Measurements from ENCODE around the gene IARS1. TPM values are rescaled to one million over a fixed set of nuclear protein-coding genes. Genes with fewer than 3 reads are reported as not detected.

The IARS1 gene
- polyA plus RNA-seq, 4 donors: 5.1 to 54.4 (median 28.4) TPM

GRCh38 chr9:92292338-92293074 is 991 bp downstream of the IARS1 start:
- Histone ChIP-seq H3K27me3 (ENCODE audit: control insufficient read depth in 3 of 3, insufficient read depth in 3 of 3, low read length in 3 of 3) (no peaks in the 10 kb centered on the region), H3K4me1 (ENCODE audit: control insufficient read depth in 3 of 3, insufficient read depth in 2 of 3, low read depth in 1 of 3, low read length in 2 of 3) (peaks cover 0 to 11% (median 6%) of the 10 kb centered on the region in 3 donors), H3K4me3 (ENCODE audit: low read depth in 1 of 3, low read length in 3 of 3) (peak overlapping the region in 2 of 3 donors; percentile 82 to 83), H3K9me3 (ENCODE audit: control insufficient read depth in 2 of 2, insufficient read depth in 1 of 2, low read depth in 1 of 2, low read length in 1 of 2) (no peaks in the 10 kb centered on the region), H3K36me3 (ENCODE audit: control insufficient read depth in 3 of 3, insufficient read depth in 2 of 3, low read depth in 1 of 3, low read length in 3 of 3) (peaks cover 0 to 6% (median 0%) of the 10 kb centered on the region in 3 donors), H3K27ac (ENCODE audit: low read depth in 1 of 3, low read length in 2 of 3) (no peak overlapping the region)
- WGBS, 3 donors: 46 to 49% (median 46%) methylated on average over 8 of the region's 8 CpGs
- FAIRE-seq (no peak), DNase-seq (no peak)

GRCh38 chr9:92291577-92291976 is 1.9 kb downstream of the IARS1 start:
- Histone ChIP-seq H3K9me3 (ENCODE audit: control insufficient read depth in 2 of 2, insufficient read depth in 1 of 2, low read depth in 1 of 2, low read length in 1 of 2) (no peaks in the 10 kb centered on the region), H3K27ac (ENCODE audit: low read depth in 1 of 3, low read length in 2 of 3) (no peak overlapping the region), H3K4me3 (ENCODE audit: low read depth in 1 of 3, low read length in 3 of 3) (no peak overlapping the region), H3K4me1 (ENCODE audit: control insufficient read depth in 3 of 3, insufficient read depth in 2 of 3, low read depth in 1 of 3, low read length in 2 of 3) (peaks cover 0 to 11% (median 6%) of the 10 kb centered on the region in 3 donors), H3K27me3 (ENCODE audit: control insufficient read depth in 3 of 3, insufficient read depth in 3 of 3, low read length in 3 of 3) (no peaks in the 10 kb centered on the region), H3K36me3 (ENCODE audit: control insufficient read depth in 3 of 3, insufficient read depth in 2 of 3, low read depth in 1 of 3, low read length in 3 of 3) (peaks cover 0 to 3% (median 2%) of the 10 kb centered on the region in 3 donors)
- DNase-seq (no peak), FAIRE-seq (no peak)
- WGBS, 3 donors: 67 to 77% (median 75%) methylated on average over 2 of the region's 2 CpGs

GRCh38 chr9:92290785-92291429 is 2.6 kb downstream of the IARS1 start:
- WGBS, 3 donors: 43 to 72% (median 53%) methylated on average over 1 of the region's 1 CpG
- no peaks in the 10 kb centered on the region for H3K27me3 ChIP-seq (ENCODE audit: control insufficient read depth in 3 of 3, insufficient read depth in 3 of 3, low read length in 3 of 3)
- no peaks in the 10 kb centered on the region for H3K9me3 ChIP-seq (ENCODE audit: control insufficient read depth in 2 of 2, insufficient read depth in 1 of 2, low read depth in 1 of 2, low read length in 1 of 2)
- peaks cover 0 to 11% (median 6%) of the 10 kb centered on the region in 3 donors for H3K4me1 ChIP-seq (ENCODE audit: control insufficient read depth in 3 of 3, insufficient read depth in 2 of 3, low read depth in 1 of 3, low read length in 2 of 3)
- no peak overlapping the region for H3K4me3 ChIP-seq (ENCODE audit: low read depth in 1 of 3, low read length in 3 of 3)
- DNase-seq: no peak
- H3K36me3 ChIP-seq (ENCODE audit: control insufficient read depth in 3 of 3, insufficient read depth in 2 of 3, low read depth in 1 of 3, low read length in 3 of 3): peaks cover 0 to 6% (median 2%) of the 10 kb centered on the region in 3 donors
- H3K27ac ChIP-seq (ENCODE audit: low read depth in 1 of 3, low read length in 2 of 3): no peak overlapping the region
- no peak for FAIRE-seq

GRCh38 chr9:92289708-92290390 is 3.6 kb downstream of the IARS1 start:
- no peak for FAIRE-seq
- H3K9me3 ChIP-seq (ENCODE audit: control insufficient read depth in 2 of 2, insufficient read depth in 1 of 2, low read depth in 1 of 2, low read length in 1 of 2): no peaks in the 10 kb centered on the region
- WGBS, 3 donors: 82 to 95% (median 93%) methylated on average over 5 of the region's 5 CpGs
- no peaks in the 10 kb centered on the region for H3K27me3 ChIP-seq (ENCODE audit: control insufficient read depth in 3 of 3, insufficient read depth in 3 of 3, low read length in 3 of 3)
- H3K36me3 ChIP-seq (ENCODE audit: control insufficient read depth in 3 of 3, insufficient read depth in 2 of 3, low read depth in 1 of 3, low read length in 3 of 3): peaks cover 0 to 8% (median 4%) of the 10 kb centered on the region in 3 donors
- H3K4me3 ChIP-seq (ENCODE audit: low read depth in 1 of 3, low read length in 3 of 3): no peak overlapping the region
- peaks cover 0 to 11% (median 6%) of the 10 kb centered on the region in 3 donors for H3K4me1 ChIP-seq (ENCODE audit: control insufficient read depth in 3 of 3, insufficient read depth in 2 of 3, low read depth in 1 of 3, low read length in 2 of 3)
- H3K27ac ChIP-seq (ENCODE audit: low read depth in 1 of 3, low read length in 2 of 3): no peak overlapping the region
- DNase-seq: no peak

- Histone ChIP-seq H3K27ac (ENCODE audit: low read depth in 1 of 3, low read length in 2 of 3) (no peak overlapping the region), H3K36me3 (ENCODE audit: control insufficient read depth in 3 of 3, insufficient read depth in 2 of 3, low read depth in 1 of 3, low read length in 3 of 3) (peaks cover 13 to 38% (median 23%) of the 10 kb centered on the region in 3 donors), H3K4me1 (ENCODE audit: control insufficient read depth in 3 of 3, insufficient read depth in 2 of 3, low read depth in 1 of 3, low read length in 2 of 3) (no peaks in the 10 kb centered on the region), H3K9me3 (ENCODE audit: control insufficient read depth in 2 of 2, insufficient read depth in 1 of 2, low read depth in 1 of 2, low read length in 1 of 2) (no peaks in the 10 kb centered on the region), H3K27me3 (ENCODE audit: control insufficient read depth in 3 of 3, insufficient read depth in 3 of 3, low read length in 3 of 3) (no peaks in the 10 kb centered on the region), H3K4me3 (ENCODE audit: low read depth in 1 of 3, low read length in 3 of 3) (no peak overlapping the region)
- 97 to 100% (median 100%) methylated on average over 1 of the region's 1 CpG for WGBS, 3 donors
- FAIRE-seq (no peak), DNase-seq (no peak)
These were observed 14.2 kb downstream of the IARS1 start for GRCh38 chr9:92279302-92279701.

GRCh38 chr9:92278110-92278509 is 15.4 kb downstream of the IARS1 start:
- Histone ChIP-seq H3K27ac (ENCODE audit: low read depth in 1 of 3, low read length in 2 of 3) (no peak overlapping the region), H3K4me3 (ENCODE audit: low read depth in 1 of 3, low read length in 3 of 3) (no peak overlapping the region), H3K9me3 (ENCODE audit: control insufficient read depth in 2 of 2, insufficient read depth in 1 of 2, low read depth in 1 of 2, low read length in 1 of 2) (no peaks in the 10 kb centered on the region), H3K27me3 (ENCODE audit: control insufficient read depth in 3 of 3, insufficient read depth in 3 of 3, low read length in 3 of 3) (no peaks in the 10 kb centered on the region), H3K36me3 (ENCODE audit: control insufficient read depth in 3 of 3, insufficient read depth in 2 of 3, low read depth in 1 of 3, low read length in 3 of 3) (peaks cover 15 to 32% (median 23%) of the 10 kb centered on the region in 3 donors), H3K4me1 (ENCODE audit: control insufficient read depth in 3 of 3, insufficient read depth in 2 of 3, low read depth in 1 of 3, low read length in 2 of 3) (no peaks in the 10 kb centered on the region)
- DNase-seq (no peak), FAIRE-seq (no peak)
- 89 to 92% (median 89%) methylated on average over 2 of the region's 2 CpGs for WGBS, 3 donors

GRCh38 chr9:92276331-92277032 is 17.0 kb downstream of the IARS1 start:
- no peak for DNase-seq
- WGBS, 3 donors: 61 to 80% (median 64%) methylated on average over 11 of the region's 11 CpGs
- no peak for FAIRE-seq
- H3K9me3 ChIP-seq (ENCODE audit: control insufficient read depth in 2 of 2, insufficient read depth in 1 of 2, low read depth in 1 of 2, low read length in 1 of 2): no peaks in the 10 kb centered on the region
- H3K27ac ChIP-seq (ENCODE audit: low read depth in 1 of 3, low read length in 2 of 3): no peak overlapping the region
- H3K36me3 ChIP-seq (ENCODE audit: control insufficient read depth in 3 of 3, insufficient read depth in 2 of 3, low read depth in 1 of 3, low read length in 3 of 3): peaks cover 18 to 29% (median 23%) of the 10 kb centered on the region in 3 donors
- H3K27me3 ChIP-seq (ENCODE audit: control insufficient read depth in 3 of 3, insufficient read depth in 3 of 3, low read length in 3 of 3): no peaks in the 10 kb centered on the region
- no peaks in the 10 kb centered on the region for H3K4me1 ChIP-seq (ENCODE audit: control insufficient read depth in 3 of 3, insufficient read depth in 2 of 3, low read depth in 1 of 3, low read length in 2 of 3)
- H3K4me3 ChIP-seq (ENCODE audit: low read depth in 1 of 3, low read length in 3 of 3): no peak overlapping the region

- 94 to 98% (median 96%) methylated on average over 6 of the region's 6 CpGs for WGBS, 3 donors
- H3K36me3 ChIP-seq (ENCODE audit: control insufficient read depth in 3 of 3, insufficient read depth in 2 of 3, low read depth in 1 of 3, low read length in 3 of 3): peaks cover 20 to 29% (median 27%) of the 10 kb centered on the region in 3 donors
These were observed 18.0 kb downstream of the IARS1 start for GRCh38 chr9:92275541-92275940.

More at GRCh38 chr9:92275541-92275940, 18.0 kb downstream of the IARS1 start:
- H3K4me1 ChIP-seq (ENCODE audit: control insufficient read depth in 3 of 3, insufficient read depth in 2 of 3, low read depth in 1 of 3, low read length in 2 of 3): no peaks in the 10 kb centered on the region
- no peak overlapping the region for H3K27ac ChIP-seq (ENCODE audit: low read depth in 1 of 3, low read length in 2 of 3)
- H3K9me3 ChIP-seq (ENCODE audit: control insufficient read depth in 2 of 2, insufficient read depth in 1 of 2, low read depth in 1 of 2, low read length in 1 of 2): no peaks in the 10 kb centered on the region
- FAIRE-seq (no peak), DNase-seq (no peak)
- no peak overlapping the region for H3K4me3 ChIP-seq (ENCODE audit: low read depth in 1 of 3, low read length in 3 of 3)
- no peaks in the 10 kb centered on the region for H3K27me3 ChIP-seq (ENCODE audit: control insufficient read depth in 3 of 3, insufficient read depth in 3 of 3, low read length in 3 of 3)

Measured in small intestine (tissue), 7 donors.